Adrenal gland (tissue), 5 donors: ENCODE measurements around the gene VSIG10L2.

Experiments used
- CTCF ChIP-seq, 6 experiments: fragments of 450-650 bp in 4 of 6; fragments of 200-600 bp in 2 of 6; sonication (generic) in 1 of 6; IDR thresholded peaks; 1 replicate in 5 of 6; 2 replicates in 1 of 6; pipeline versions ENCODE4 v1.5.1 to v1.8.0; 2016 to 2021; ENCODE audit warnings: antibody characterized with exemption in 6 of 6, mild to moderate bottlenecking in 2 of 6, moderate library complexity in 1 of 6
- POLR2A ChIP-seq, 2 donors: fragments of 450-650 bp; IDR thresholded peaks; one replicate each; pipeline ENCODE4 v1.6.1; 2017; ENCODE audit warnings: antibody characterized with exemption in 2 of 2, mild to moderate bottlenecking in 2 of 2, moderate library complexity in 1 of 2
- donor health status: DM: no; HTN: no; CAD: no.

- no peak for TF ChIP-seq CTCF (IDR thresholded peaks at IDR 0.05)
- TF ChIP-seq POLR2A (IDR thresholded peaks at IDR 0.05) = no peak
Observed at GRCh38 chr11:125941267-125941618, 4.6 kb upstream of the VSIG10L2 start.
